A204.1 (cell line): ENCODE data around the gene BCAS1.

Source experiments
- FAIRE-seq: peaks from 2 replicates; lab custom pipeline; 2012; peaks lifted over from hg19 to GRCh38; lab: Jason Lieb, UNC

The BCAS1 gene

GRCh38 chr20:53959911-53960578, 110.3 kb downstream of the BCAS1 start:
- no peak for FAIRE-seq

- FAIRE-seq = no peak
Measured at GRCh38 chr20:53958260-53958659, 112.1 kb downstream of the BCAS1 start.

GRCh38 chr20:53957451-53958172, 112.8 kb downstream of the BCAS1 start:
- no peak for FAIRE-seq

GRCh38 chr20:53956013-53956715, 114.2 kb downstream of the BCAS1 start:
- FAIRE-seq = no peak

GRCh38 chr20:53954723-53955658, 115.4 kb downstream of the BCAS1 start:
- no peak for FAIRE-seq

GRCh38 chr20:53952528-53953096, 117.8 kb downstream of the BCAS1 start:
- FAIRE-seq = no peak

GRCh38 chr20:53950578-53950977, 119.8 kb downstream of the BCAS1 start:
- no peak for FAIRE-seq

GRCh38 chr20:53950031-53950430, 120.4 kb downstream of the BCAS1 start:
- no peak for FAIRE-seq

- no peak for FAIRE-seq
Measured at GRCh38 chr20:53949319-53949839, 121.0 kb downstream of the BCAS1 start.

- no peak for FAIRE-seq
Measured at GRCh38 chr20:53948383-53949318, 121.7 kb downstream of the BCAS1 start.

- FAIRE-seq = no peak
Measured at GRCh38 chr20:53947501-53948195, 122.7 kb downstream of the BCAS1 start.

GRCh38 chr20:53946106-53946505, 124.3 kb downstream of the BCAS1 start:
- FAIRE-seq = no peak

- FAIRE-seq = no peak
Measured at GRCh38 chr20:53945478-53945877, 124.9 kb downstream of the BCAS1 start.

GRCh38 chr20:53944796-53945195, 125.6 kb downstream of the BCAS1 start:
- FAIRE-seq = no peak

GRCh38 chr20:53943522-53944291, 126.7 kb downstream of the BCAS1 start:
- no peak for FAIRE-seq

GRCh38 chr20:53942973-53943372, 127.4 kb downstream of the BCAS1 start:
- no peak for FAIRE-seq

- FAIRE-seq = no peak
Measured at GRCh38 chr20:53942472-53942816, 128.0 kb downstream of the BCAS1 start.

GRCh38 chr20:53941680-53942471, 128.5 kb downstream of the BCAS1 start:
- FAIRE-seq = no peak
